Stimulated activated CD8-positive, alpha-beta memory T cell treated with anti-CD3 and anti-CD28 coated beads, Interleukin-7, amount 100 ng/mL, for 1 hour (primary cell): Measurements from ENCODE around the gene NPR1.

Experiments
- DNase-seq, 2 donors: peaks; one replicate each; pipeline ENCODE4 v3.0.0-alpha.2; 2020; ENCODE audit warnings: low read depth in 2 of 2

Gene NPR1

GRCh38 chr1:153727463-153728304, 49.2 kb downstream of the NPR1 start, which contains the start of gene INTS3:
Gene INTS3 (plus strand): TSS chr1:153728050. CDS start chr1:153728635, 585 bp downstream.
- peak; percentile 97 to 98 for DNase-seq

GRCh38 chr1:153728305-153729066, 50.0 kb downstream of the NPR1 start:
- DNase-seq, result peak in 1 of 2 donors; percentile 8

- DNase-seq, result no peak
Observed at GRCh38 chr1:153730468-153730988, 52.0 kb downstream of the NPR1 start.

GRCh38 chr1:153733970-153734369, 55.5 kb downstream of the NPR1 start:
- DNase-seq, result no peak

- DNase-seq, result no peak
Observed at GRCh38 chr1:153734396-153735089, 56.1 kb downstream of the NPR1 start.

- DNase-seq, result no peak
Observed at GRCh38 chr1:153735090-153735420, 56.6 kb downstream of the NPR1 start.

GRCh38 chr1:153741986-153742385, 63.5 kb downstream of the NPR1 start:
- no peak for DNase-seq

- DNase-seq, result no peak
Observed at GRCh38 chr1:153742411-153743142, 64.1 kb downstream of the NPR1 start.
